GM12891 (cell line): ENCODE results near the gene TMEM178A.
"Not testable (repeated sequence)": the region's sequence is repeated elsewhere in the genome, so short reads cannot be mapped to it uniquely, and the experiment has no call there.

Experiments
- PAX5 ChIP-seq: IDR thresholded peaks from 2 replicates; pipeline ENCODE4 v1.6.1; 2011; ENCODE audit warnings: low read length, moderate library complexity, mild to moderate bottlenecking; ENCODE audit not compliant: insufficient read depth, severe bottlenecking
- POLR2A ChIP-seq: IDR thresholded peaks from 2 replicates; pipeline ENCODE4 v1.6.1; 2011; ENCODE audit warnings: low read depth, low read length, control low read depth
- POLR2AphosphoS5 ChIP-seq: IDR thresholded peaks from 2 replicates; pipeline ENCODE4 v1.6.1; 2011; ENCODE audit warnings: low read depth, low read length, control low read depth
- POU2F2 ChIP-seq: IDR thresholded peaks from 2 replicates; pipeline ENCODE4 v1.6.1; 2011; ENCODE audit warnings: low read depth, mild to moderate bottlenecking, control low read depth, low read length, moderate library complexity
- SPI1 ChIP-seq: IDR thresholded peaks from 2 replicates; pipeline ENCODE4 v1.6.1; 2011; ENCODE audit warnings: low read depth, low read length, control low read depth
- TAF1 ChIP-seq: IDR thresholded peaks from 2 replicates; pipeline ENCODE4 v1.6.1; 2011; ENCODE audit warnings: low read depth, low read length, control low read depth

- TF ChIP-seq POLR2AphosphoS5, SPI1, POLR2A, POU2F2, TAF1, PAX5: not testable (repeated sequence)
These were observed 9.5 kb upstream of the TMEM178A start for GRCh38 chr2:39656215-39656614.
